HG02642 (cell line): Measurements from ENCODE around the gene GMEB1.
"Not testable (repeated sequence)": the region's sequence is repeated elsewhere in the genome, so short reads cannot be mapped to it uniquely, and the experiment has no call there.

Experiments
- ATAC-seq: cut with Tn5 transposase; IDR thresholded peaks from one replicate; pipeline ENCODE4 v1.9.1; 2021; ENCODE audit warnings: mild to moderate bottlenecking; ENCODE audit not compliant: unreplicated experiment, poor library complexity

The GMEB1 gene, protein sequence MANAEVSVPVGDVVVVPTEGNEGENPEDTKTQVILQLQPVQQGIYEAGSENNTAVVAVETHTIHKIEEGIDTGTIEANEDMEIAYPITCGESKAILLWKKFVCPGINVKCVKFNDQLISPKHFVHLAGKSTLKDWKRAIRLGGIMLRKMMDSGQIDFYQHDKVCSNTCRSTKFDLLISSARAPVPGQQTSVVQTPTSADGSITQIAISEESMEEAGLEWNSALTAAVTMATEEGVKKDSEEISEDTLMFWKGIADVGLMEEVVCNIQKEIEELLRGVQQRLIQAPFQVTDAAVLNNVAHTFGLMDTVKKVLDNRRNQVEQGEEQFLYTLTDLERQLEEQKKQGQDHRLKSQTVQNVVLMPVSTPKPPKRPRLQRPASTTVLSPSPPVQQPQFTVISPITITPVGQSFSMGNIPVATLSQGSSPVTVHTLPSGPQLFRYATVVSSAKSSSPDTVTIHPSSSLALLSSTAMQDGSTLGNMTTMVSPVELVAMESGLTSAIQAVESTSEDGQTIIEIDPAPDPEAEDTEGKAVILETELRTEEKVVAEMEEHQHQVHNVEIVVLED

DNA sequence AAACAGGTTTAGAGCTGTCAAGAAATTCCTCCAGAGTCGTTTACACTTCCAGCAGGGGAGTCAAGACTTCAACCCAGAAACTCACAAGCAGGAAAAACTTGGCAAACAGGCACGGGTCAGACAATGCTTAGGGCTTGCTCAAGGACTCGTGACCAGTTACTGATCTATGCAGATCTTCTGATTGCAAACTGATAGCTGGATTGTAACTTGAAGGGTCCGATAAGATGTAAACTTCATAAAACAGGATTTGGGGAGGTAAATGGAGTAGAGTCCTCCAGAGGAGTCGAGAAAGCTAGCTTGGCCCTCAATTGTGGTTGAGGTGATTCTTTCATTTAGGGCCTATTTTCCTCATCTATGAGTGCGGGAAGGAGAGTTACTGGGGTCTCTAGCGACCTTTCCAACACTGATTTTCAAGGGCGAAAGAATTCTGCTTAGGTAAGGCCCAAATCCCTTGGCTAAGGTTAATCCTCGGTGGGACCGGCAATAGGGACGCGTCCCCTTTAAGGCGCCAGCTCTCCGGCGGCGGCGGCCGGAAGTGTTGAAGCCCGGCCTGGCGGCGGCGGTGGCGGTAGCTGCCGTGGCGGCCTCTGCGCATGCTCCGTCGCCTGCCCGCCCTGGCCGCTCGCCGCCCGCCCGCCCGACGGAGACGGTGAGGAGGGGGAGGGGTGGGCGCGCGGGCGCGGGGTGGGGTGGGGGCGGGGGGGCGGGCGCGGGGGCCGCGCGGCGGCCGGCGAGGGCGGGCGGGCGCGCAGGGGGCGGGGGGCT, at the start of gene GMEB1:
GMEB1 (plus strand) TSS at position 594 of the 765 bp plus-strand sequence. CDS start 14,829 bp downstream, outside the sequence.
- peak; percentile 83 for ATAC-seq

DNA sequence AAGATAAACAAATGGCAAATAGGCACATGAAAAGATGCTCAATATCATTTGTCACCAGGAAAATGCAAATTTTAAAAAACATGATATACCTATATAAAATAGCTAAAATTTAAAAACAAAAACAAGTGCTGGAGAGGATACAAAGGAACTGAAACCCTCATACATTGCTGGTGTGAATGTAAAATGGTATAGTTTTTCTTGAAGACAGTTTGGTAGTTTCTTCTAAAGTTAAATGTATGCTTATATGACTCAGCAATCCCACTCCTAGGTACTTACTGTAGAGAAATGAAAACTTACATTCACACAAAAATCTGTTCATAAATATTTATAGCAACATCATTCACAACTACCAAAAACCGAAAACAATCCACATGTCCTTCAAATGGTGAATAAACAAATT, 36.9 kb upstream of the GMEB1 start:
- no peak for ATAC-seq

DNA sequence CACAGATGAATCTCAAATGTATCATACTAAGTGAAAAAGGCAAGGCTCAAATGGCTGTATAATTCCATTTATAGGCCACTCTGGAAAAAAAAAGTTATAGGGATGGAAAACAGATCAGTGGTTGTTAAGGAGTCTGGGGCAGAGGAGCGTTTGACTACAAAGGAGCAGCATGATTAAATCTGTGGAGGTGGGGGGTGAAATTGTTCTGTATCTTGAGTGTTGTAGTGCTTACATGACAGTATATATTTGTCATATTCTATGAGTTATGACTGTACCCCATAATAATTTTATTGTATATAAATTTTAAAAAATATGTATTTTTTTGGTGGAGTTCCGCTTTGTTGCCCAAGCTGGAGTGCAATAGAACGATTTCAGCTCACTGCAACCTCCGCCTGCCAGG, 36.0 kb upstream of the GMEB1 start:
- no peak for ATAC-seq

DNA sequence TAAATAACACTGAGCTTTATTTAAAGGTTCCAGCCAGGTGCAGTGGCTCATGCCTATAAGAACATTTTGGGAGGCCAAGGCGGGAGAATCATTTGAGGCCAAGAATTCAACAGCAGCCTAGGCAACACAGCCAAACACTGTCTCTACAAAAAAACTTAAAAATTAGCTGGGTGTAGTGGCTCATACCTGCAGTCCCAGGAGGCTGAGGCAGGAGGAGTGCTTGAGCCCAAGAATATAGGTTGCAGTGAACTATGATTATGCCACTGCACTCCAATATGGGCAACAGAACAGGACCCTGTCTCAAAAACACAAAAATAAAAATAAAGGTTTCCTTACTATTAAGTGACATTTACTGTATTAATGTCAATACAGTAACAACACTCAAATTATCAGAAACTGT, 27.8 kb upstream of the GMEB1 start:
- ATAC-seq: no peak

DNA sequence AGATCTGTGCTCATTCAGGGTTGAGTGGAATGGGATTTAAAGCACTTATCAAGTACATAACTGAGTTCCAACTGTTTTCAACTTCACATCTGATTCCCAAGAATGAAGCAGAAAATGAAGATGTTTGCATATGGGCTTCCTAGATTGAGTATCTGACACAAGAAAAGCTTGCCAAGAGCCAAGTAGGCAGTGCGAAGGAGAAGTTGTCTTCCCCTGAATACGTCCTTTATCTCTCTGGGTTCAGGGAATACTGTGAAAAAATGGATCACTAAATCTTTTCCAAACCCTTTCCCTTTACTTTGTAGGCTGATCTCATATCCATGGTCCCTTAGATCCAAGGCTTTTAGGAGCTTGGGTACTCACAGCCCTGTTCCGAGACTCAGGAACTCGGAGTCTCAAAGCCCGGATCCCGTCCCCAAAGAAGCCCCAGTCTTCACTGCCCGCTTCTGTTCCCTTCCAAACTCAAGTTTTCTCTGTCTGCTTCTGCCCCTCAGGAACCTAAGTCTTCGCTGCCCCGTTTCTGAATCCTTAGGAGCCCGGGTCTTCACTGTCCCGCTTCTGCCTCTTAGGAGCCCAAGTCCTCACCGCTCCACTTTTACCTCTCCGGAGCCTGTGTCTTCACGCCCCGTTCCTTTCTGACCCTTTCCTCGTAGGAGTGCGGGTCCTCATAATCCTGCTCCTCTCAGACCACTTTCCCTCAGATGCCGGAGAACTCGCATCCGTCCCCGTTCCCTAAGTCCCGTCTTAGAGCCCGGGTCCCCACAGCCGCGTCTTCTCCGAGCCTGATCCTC, 26.3 kb upstream of the GMEB1 start:
- ATAC-seq: peak; percentile 12

DNA sequence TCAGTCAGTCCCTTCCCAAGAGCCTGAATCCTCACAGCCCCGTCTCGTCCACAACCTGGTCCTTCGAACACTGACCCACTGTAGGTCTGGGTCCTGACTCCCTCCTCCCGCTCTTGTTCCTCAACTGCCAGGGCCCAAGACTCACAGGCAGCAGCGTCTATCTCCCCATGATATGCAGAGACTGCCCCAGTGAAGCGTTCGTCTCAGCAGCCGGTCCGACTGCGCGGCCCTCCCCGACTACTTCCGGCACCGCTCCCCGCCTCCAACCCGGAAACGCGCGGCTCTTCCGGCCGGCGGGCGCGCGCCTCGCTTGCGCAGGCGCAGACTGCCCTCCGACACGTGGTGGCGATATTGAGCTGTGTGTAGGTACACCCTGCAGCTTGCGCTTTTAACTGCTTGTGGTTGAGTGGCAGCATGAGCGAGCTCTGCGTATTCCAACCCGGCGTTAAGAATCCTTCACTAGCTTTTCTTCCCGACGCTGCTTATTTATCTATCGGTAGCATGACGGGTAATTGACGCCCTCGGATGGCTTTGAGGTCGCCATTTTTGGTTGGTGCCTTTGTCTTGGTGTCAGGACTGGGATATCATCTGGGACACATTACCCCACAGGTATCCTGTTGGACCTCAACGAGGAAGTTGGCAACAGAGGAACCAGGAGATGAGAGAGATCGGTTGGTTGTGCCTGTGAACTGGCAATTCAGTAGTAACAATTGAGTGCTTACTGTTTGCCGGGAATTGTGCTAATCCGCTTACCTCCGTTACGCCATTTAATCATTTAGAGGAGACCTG, 25.5 kb upstream of the GMEB1 start, which contains the start of gene TAF12:
TAF12 (minus strand) TSS at position 221 of the 789 bp plus-strand sequence. CDS start 20,986 bp downstream, outside the sequence.
- peak; percentile 78 for ATAC-seq

DNA sequence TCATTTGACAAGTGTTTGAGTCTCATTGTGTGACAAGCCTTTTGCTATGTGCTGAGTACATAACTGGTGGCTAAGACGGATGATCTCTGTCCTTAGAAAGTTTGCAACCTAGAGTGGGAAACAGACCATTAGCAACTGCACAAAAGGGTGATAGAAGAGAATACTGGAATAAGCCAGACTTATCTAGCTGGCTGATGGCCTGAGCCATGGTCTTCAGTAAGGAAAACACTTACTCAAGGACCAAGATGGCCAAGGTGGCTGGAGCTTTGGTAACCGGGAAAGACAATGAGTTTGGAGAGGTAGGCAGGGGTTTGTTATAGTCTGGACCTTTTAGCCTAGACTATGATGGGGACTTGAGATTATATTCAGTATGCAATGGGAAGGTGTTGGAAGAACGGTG, 24.1 kb upstream of the GMEB1 start:
- ATAC-seq: no peak

DNA sequence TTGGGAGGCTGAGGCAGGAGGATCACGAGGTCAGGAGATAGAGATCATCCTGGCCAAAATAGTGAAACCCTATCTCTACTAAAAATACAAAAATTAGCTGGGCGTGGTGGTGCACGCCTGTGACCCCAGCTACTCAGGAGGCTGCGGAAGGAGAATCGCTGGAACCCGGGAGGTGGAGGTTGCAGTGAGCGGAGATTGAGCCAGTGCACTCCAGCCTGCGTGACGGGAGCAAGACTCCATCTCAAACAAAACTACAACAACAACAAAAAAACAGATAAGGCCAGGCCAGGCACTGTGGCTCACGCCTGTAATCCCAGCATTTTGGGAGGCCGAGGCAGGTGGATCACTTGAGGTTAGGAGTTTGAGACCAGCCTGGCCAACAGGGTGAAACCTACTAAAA, 23.2 kb upstream of the GMEB1 start:
- ATAC-seq: not testable (repeated sequence)

DNA sequence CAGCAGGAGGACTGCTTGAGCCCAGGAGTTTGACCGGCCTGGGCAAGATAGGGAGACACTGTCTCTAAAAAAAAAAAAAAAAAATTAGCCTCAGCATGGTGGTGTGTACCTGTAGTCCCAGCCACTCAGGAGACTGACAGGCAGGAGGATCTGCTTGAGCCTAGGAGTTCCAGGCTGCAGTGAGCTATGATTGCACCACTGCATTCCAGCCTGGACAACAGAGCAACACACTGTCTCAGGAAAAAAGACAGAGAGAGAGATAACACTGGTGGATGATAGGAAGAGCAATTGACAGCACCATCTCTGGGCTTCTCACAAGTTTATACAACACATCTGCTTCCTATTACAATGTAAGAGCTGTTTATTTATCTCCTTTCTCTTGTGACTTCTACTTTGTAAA, 22.5 kb upstream of the GMEB1 start:
- no peak for ATAC-seq

DNA sequence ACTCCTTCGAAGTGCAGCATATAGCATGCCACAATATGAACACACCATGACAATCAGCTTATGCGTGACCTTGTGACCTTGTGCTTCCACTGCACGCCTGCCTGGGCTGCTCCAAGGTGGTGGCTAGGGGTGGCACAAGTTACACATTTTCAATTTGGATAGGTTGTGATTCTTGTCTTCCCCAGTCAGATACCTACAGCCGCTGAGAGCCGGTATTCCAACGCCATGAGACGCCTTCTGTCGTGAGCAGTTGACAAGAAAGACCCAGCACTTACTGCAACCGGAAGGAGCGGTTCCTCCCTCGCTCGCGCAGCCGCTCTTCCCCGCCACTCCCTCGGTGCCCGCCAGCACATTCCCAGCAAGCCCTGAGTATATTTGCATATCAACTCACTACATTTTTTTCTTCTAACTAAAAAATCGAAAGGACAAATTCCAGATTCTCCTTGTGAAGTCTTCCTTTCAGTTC, 20.5 kb upstream of the GMEB1 start:
- peak; percentile 71 for ATAC-seq

DNA sequence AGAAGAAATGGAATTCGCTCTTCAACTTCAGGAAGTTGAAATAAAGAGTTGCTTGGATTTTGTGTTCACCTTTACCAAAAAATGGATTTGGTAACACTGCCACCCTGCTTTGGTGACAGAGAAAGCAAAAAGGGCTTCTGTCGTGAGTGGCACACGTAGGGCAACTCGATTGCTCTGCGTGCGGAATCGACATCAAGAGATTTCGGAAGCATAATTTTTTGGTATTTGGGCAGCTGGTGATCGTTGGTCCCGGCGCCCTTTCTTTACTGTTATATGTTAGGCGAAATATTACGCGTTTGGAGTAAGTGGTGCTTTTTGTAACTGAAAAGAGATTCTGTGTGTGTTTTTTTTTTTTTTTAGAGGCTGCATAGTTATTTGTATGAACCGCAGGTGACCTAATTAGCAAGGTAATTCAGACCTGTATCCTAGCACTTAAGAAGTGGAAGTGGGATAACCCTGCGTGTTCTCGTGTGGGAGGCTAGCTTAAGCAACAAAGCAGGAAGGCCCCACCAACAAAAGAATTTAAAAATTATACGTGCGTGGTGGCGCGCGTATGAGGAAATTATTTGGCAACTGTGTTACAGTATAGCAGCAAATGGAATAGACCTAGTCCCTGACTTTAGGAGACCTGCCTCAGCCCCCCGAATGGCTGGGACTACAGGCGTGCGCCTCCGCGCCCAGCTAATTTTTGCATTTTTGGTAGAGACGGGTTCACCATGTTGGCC, 19.9 kb upstream of the GMEB1 start, which contains the start of gene RNU11:
RNU11 (plus strand) TSS at position 127 of the 725 bp plus-strand sequence.
- peak; percentile 64 for ATAC-seq

DNA sequence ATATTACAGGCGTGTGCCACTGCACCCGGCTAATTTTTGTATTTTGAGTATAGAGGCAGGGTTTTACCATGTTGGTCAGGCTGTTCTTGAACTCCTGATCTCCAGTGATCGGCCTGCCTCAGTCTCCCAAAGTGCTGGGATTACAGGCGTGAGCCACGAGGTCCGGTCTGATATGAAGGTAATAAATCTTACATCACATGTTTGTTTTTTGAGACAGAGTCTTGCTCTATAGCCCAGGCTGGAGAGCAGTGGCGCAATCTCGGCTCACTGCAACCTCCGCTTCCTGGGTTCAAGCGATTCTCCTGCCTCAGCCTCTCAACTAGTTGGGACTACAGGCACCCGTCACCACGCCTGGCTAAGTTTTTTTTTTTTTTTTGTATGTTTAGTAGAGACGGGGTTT, 15.5 kb upstream of the GMEB1 start:
- ATAC-seq: not testable (repeated sequence)

DNA sequence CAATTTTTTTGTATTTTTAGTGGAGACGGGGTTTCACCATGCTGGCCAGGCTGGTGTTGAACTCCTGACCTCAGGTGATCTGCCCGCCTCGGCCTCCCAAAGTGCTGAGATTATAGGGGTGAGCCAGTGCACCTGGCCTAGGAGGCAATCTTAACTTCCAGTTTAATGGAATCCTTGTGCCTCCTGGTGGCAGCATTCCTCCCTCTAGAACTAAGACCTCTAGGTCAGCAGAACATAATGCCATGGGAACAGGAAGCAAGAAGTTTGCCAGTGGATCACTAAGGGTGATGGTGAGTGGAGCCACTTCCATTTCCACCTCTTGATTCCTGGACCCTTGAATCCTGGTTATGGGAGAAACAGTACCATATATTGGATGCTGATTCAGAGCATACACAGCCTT, 14.7 kb upstream of the GMEB1 start:
- not testable (repeated sequence) for ATAC-seq

DNA sequence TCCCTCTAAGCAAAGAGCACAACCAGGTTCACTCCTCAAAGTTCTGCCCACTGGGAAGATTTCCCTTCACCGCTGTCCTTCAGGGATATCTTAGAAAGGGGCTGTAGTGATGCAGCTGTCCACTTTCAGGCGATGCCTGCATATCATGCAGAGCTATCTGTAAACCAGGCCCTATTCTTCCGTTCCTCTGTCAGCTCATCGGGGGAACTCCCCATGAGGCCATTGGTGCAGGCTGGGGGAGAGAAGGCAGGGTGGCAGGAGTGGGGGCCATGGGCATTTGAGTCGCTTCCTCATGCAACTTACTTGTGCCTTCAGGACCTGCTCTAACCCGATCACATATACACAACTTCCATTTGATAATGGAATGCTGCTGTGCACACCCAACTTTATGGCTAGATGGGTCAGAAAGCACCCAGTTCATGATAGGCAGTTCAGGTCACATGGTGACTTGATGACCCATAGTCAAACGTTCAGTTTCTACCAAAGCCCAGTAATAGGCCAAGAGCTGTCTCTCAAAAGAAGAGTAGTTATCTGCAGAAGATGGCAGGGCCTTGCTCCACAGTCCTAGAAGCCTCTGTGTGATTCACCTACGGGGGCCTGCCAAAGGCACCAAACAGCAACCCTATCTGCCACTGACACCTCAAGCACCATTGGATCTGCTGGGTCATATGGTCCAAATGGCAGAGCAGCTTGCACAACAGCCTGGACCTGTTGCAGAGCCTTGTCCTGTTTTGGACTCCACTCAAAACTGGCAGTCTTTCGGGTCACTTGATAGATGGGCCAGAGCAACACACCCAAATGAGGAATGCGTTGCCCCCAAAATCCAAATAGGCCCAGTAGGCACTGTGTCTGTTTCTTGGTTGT, 12.9 kb upstream of the GMEB1 start:
- ATAC-seq: not testable (repeated sequence)

DNA sequence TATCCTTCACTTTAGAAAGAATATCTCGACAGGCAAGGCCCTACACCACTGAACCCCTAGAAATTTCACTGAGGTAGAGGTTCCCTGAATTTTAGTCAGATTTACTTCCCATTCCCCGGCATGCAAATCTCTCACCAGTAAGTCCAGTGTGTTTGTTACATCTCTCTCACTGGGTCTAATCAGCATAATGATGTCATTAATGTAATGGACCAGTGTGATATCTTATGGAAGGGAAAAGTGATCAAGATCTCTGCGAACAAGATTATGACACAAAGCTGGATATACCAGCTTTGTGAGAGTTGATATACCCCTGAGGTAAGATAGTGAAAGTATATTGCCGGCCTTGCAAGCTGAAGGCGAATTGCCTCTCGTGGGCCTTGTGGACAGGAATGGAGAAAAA, 12.2 kb upstream of the GMEB1 start:
- no peak for ATAC-seq

DNA sequence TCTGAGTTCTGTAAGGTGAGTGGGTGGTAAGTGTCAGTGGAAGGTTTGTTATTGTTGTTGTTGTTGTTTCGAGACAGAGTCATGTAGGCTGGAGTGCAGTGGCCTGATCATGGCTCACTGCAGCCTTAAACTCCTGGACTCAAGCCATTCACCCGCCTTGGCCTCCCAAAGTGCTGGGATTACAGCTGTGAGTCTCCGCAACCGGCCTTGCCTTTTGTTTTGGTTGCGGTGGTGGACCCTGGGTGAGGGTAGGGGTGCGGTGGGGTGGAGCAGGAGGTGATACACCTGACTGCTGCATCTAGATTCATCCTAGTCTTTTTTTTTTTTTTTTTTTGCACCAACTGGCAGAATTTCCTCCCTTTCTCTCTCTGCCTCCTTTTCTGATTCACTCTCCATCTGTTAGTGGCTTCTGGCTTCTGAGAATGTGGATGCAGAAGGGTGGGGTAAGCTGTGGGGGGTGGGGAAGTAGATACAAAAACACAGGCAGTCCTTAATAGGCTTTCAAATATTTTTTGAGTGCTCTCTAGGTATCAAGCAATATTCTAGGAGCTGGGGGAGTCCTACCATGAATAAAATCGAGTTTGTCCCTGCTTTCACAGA, 4.6 kb upstream of the GMEB1 start:
- no peak for ATAC-seq

DNA sequence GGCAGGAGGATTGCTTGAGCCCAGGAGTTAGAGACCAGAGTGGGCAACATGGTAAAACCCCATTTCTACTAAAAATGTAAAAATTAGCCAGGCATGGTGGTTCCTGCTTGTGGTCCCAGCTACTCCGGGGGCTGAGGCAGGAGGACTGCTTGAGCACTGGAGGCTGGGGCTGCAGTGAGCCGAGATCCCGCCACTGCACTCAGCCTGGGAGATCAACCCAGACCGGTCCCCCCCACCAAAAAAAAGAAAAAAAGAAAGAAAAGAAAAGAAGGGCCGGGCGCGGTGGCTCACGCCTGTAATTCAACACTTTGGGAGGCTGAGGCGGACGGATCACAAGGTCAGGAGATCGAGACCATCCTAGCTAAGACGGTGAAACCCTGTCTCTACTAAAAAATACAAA, 1.8 kb upstream of the GMEB1 start:
- ATAC-seq: no peak
